Fibroblast of lung (primary cell): Measurements from ENCODE around the gene HOXC12.

Experiments used
- CTCF ChIP-seq, 2 donors: IDR thresholded peaks in 1 of 2; conservative IDR thresholded peaks in 1 of 2; 1 replicate in 1 of 2; 2 replicates in 1 of 2; pipeline ENCODE4 v1.5.1; 2011 to 2012; ENCODE audit warnings: low read length in 2 of 2, control low read depth in 1 of 2, inconsistent platforms in 1 of 2, low read depth in 1 of 2, mild to moderate bottlenecking in 1 of 2
- EZH2 ChIP-seq: IDR thresholded peaks from 2 replicates; pipeline ENCODE4 v1.5.1; 2012; ENCODE audit warnings: low read length, control low read depth, mild to moderate bottlenecking; ENCODE audit errors: missing control alignments

DNA sequence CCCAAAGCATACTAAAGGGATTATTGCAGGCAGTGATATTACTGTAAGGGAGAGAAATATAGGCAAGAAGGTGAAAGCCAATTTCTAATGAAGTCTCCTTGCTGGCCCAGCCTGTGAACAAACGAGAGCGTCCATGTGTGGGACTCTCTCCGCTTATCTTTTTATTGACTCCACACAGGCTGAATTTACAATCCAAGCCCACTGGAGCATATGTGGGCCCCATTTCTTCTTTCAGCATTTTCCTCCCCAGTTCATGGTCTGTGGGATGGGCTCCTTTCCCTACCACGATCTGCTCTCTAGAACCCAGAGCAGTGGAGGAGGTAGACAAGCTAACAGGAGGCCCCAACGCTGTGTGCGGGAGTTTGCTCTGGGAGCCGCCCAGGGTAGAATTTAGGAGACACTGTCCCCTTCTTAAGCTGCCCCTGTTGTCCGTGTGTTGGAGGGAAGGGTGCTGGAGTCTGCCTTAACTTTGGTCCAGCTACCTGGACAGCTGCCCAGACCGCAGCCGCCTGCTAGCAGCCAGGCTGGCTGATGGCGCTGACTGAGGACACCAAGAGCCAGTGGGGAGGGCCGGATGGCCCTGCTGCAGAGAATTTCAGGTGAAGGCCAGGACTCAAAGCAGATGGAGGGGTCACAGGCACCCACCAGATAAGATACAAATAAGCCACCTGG is 15.0 kb downstream of the HOXC12 start:
- TF ChIP-seq CTCF (conservative IDR thresholded peaks at IDR 0.05 in 1 of 2, IDR thresholded peaks at IDR 0.05 in 1 of 2; ENCODE audit: low read depth in 1 of 2, low read length in 2 of 2) (no peak), EZH2 (peak; percentile 28)
